NCI-H524 (cell line): ENCODE measurements around the gene PTP4A1.
"Not testable (repeated sequence)": the region's sequence is repeated elsewhere in the genome, so short reads cannot be mapped to it uniquely, and the experiment has no call there.

Experiments
- DNase-seq, 2 experiments: peaks; one replicate each; lab custom pipeline; 2025; lab: John Stamatoyannopoulos, UW

Gene PTP4A1

GRCh38 chr6:63572044-63572746, at the start of gene PTP4A1, which contains the start of gene LOC128125822:
Gene PTP4A1, plus strand, starts transcription at chr6:63572480. Its CDS starts 4,401 bp downstream, at chr6:63576881.
Gene LOC128125822, plus strand, starts transcription at chr6:63572480.
- DNase-seq: peak; percentile 93 to 96

- not testable (repeated sequence) for DNase-seq
Observed at GRCh38 chr6:63522911-63523287, 49.4 kb upstream of the PTP4A1 start.

GRCh38 chr6:63523630-63524029, 48.6 kb upstream of the PTP4A1 start:
- no peak for DNase-seq

- no peak for DNase-seq
Observed at GRCh38 chr6:63525186-63525878, 46.9 kb upstream of the PTP4A1 start.

- no peak for DNase-seq
Observed at GRCh38 chr6:63526931-63527330, 45.3 kb upstream of the PTP4A1 start.

GRCh38 chr6:63527658-63528514, 44.4 kb upstream of the PTP4A1 start:
- DNase-seq: no peak

GRCh38 chr6:63529498-63529897, 42.8 kb upstream of the PTP4A1 start:
- DNase-seq: no peak

- no peak for DNase-seq
Observed at GRCh38 chr6:63530182-63530581, 42.1 kb upstream of the PTP4A1 start.

GRCh38 chr6:63530991-63531390, 41.3 kb upstream of the PTP4A1 start:
- DNase-seq: no peak

GRCh38 chr6:63533026-63533425, 39.3 kb upstream of the PTP4A1 start:
- no peak for DNase-seq

GRCh38 chr6:63533952-63534351, 38.3 kb upstream of the PTP4A1 start:
- DNase-seq: no peak

GRCh38 chr6:63537201-63537958, 34.9 kb upstream of the PTP4A1 start:
- DNase-seq: no peak

GRCh38 chr6:63537959-63538300, 34.4 kb upstream of the PTP4A1 start:
- DNase-seq: no peak

GRCh38 chr6:63538550-63538949, 33.7 kb upstream of the PTP4A1 start:
- DNase-seq: no peak

- DNase-seq: no peak
Observed at GRCh38 chr6:63543001-63543400, 29.3 kb upstream of the PTP4A1 start.

- no peak for DNase-seq
Observed at GRCh38 chr6:63543982-63544381, 28.3 kb upstream of the PTP4A1 start.

- DNase-seq: no peak
Observed at GRCh38 chr6:63546236-63546635, 26.0 kb upstream of the PTP4A1 start.

- DNase-seq: no peak
Observed at GRCh38 chr6:63546697-63547096, 25.6 kb upstream of the PTP4A1 start.

- DNase-seq: peak; percentile 87
Observed at GRCh38 chr6:63549076-63549475, 23.2 kb upstream of the PTP4A1 start.

- no peak for DNase-seq
Observed at GRCh38 chr6:63553208-63553607, 19.1 kb upstream of the PTP4A1 start.

GRCh38 chr6:63553900-63554299, 18.4 kb upstream of the PTP4A1 start:
- no peak for DNase-seq

- no peak for DNase-seq
Observed at GRCh38 chr6:63554782-63555181, 17.5 kb upstream of the PTP4A1 start.
